ENCODE results near the gene MAGEF1.

DNA sequence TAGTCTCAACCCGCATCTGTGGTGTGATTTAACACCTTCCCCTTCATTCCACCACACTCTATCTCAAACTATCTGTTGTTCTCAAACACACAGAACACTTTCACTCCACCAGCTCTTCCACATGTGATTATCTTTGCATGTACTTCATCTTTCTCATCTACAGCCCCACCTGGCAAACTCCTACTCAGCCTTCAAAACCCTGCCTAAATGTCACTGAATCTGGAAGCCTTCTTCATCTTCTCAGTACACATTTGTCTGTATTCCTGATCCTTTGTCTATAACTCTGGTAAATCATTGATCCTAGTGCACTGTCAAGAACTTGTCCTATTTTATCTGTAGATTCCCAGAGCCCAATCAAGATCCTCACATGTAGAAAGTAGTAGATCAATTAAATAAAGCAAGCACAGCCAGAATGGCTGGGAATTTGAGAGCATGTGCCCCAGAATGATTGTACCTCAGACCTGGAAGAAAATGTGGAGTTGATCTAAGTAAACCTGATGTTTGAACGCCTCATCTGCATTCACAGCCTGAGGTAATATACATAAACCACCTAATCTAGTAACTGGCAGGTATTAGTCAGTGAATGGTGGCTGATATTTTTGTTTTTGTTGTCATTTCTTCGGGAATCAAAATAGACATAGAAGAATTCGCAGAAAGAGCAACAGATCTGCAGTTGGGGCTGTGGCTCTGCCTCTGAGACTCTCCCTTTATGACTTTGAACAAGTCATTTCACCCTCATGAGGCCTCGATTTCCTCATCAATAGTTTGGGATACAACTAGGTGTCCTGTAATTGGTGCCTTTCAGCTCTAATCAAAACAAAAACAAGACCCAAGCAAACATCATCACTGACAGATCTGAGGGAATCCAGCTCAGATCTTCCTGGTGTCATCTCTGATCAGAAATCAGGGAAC is 28.0 kb upstream of the MAGEF1 start:
- no peak for TF ChIP-seq YY1 (IDR thresholded peaks at IDR 0.05; ENCODE audit: insufficient read depth, insufficient read length)
- TF ChIP-seq ZNF274 (IDR thresholded peaks at IDR 0.05; ENCODE audit: low read depth, low read length): no peak
